MM.1S (cell line): Measurements from ENCODE around the gene ZNF550.

Experiments used
- DNase-seq: peaks from one replicate; pipeline ENCODE4 v3.0.0-alpha.2; 2015
- H2AFZ ChIP-seq: fragments of 300-600 bp; sonication (generic); 2 replicates; pipeline ENCODE4 v1.6.0; 2016; ENCODE audit warnings: antibody characterized with exemption, low read length
- H3F3A ChIP-seq: fragments of 300-600 bp; sonication (generic); 2 replicates; pipeline ENCODE4 v1.6.1; 2016; ENCODE audit warnings: mild to moderate bottlenecking, antibody characterized with exemption, low read length, moderate library complexity, mixed read lengths; ENCODE audit not compliant: insufficient read depth
- H3K27ac ChIP-seq: fragments of 300-600 bp; sonication (generic); 2 replicates; pipeline ENCODE4 v1.5.1; 2016; ENCODE audit warnings: mild to moderate bottlenecking, low read length
- H3K27me3 ChIP-seq: fragments of 300-600 bp; sonication (generic); replicated peaks from 2 replicates; pipeline ENCODE4 v1.6.0; 2016; ENCODE audit warnings: low read length; ENCODE audit not compliant: insufficient read depth
- H3K36me3 ChIP-seq: fragments of 300-600 bp; sonication (generic); replicated peaks from 2 replicates; pipeline ENCODE4 v1.6.1; 2016; ENCODE audit warnings: mild to moderate bottlenecking, low read length, mixed read lengths; ENCODE audit not compliant: insufficient read depth
- H3K4me1 ChIP-seq: fragments of 300-600 bp; sonication (generic); 2 replicates; pipeline ENCODE4 v1.6.1; 2016; ENCODE audit warnings: low read length, mixed read lengths
- H3K4me2 ChIP-seq: fragments of 300-600 bp; sonication (generic); 2 replicates; pipeline ENCODE4 v1.6.0; 2016; ENCODE audit warnings: low read depth, low read length
- H3K4me3 ChIP-seq: fragments of 300-600 bp; sonication (generic); 2 replicates; pipeline ENCODE4 v1.5.1; 2016; ENCODE audit warnings: low read length, mixed read lengths
- H3K79me2 ChIP-seq: fragments of 300-600 bp; sonication (generic); 2 replicates; pipeline ENCODE4 v1.6.1; 2016; ENCODE audit warnings: mixed run types, low read length, mixed read lengths
- H3K9ac ChIP-seq: fragments of 300-600 bp; sonication (generic); 2 replicates; pipeline ENCODE4 v1.6.1; 2016; ENCODE audit warnings: low read length, mixed read lengths
- H3K9me2 ChIP-seq: fragments of 300-600 bp; sonication (generic); replicated peaks from 2 replicates; pipeline ENCODE4 v1.6.1; 2016; ENCODE audit warnings: mild to moderate bottlenecking, low read length, mixed read lengths; ENCODE audit not compliant: insufficient read depth
- H3K9me3 ChIP-seq: fragments of 300-600 bp; sonication (generic); replicated peaks from 2 replicates; pipeline ENCODE4 v1.6.1; 2016; ENCODE audit warnings: mild to moderate bottlenecking, low read length, mixed read lengths; ENCODE audit not compliant: insufficient read depth
- H4K20me1 ChIP-seq: fragments of 300-600 bp; sonication (generic); 2 replicates; pipeline ENCODE4 v1.6.1; 2016; ENCODE audit warnings: mild to moderate bottlenecking, low read length, moderate library complexity, mixed read lengths; ENCODE audit not compliant: insufficient read depth
- CTCF ChIP-seq: fragments of 300-600 bp; sonication (generic); IDR thresholded peaks from 2 replicates; pipeline ENCODE4 v1.5.1; 2016; ENCODE audit warnings: antibody characterized with exemption, low read length, mixed read lengths
- EZH2 ChIP-seq: fragments of 300-600 bp; sonication (generic); optimal IDR thresholded peaks from 2 replicates; pipeline ENCODE3; 2017; ENCODE audit warnings: low read depth, mild to moderate bottlenecking, antibody characterized with exemption, low read length, mixed read lengths
- EZH2phosphoT487 ChIP-seq: fragments of 300-600 bp; sonication (generic); IDR thresholded peaks from 2 replicates; pipeline ENCODE4 v1.6.1; 2018; ENCODE audit warnings: antibody characterized with exemption, low read length

ZNF550 gene

GRCh38 chr19:57515255-57515654 lies 44.4 kb downstream of the ZNF550 start:
- Histone ChIP-seq H3K36me3 (no peaks in the 10 kb centered on the region), H3K4me1 (no peaks in the 10 kb centered on the region), H3K4me3 (no peak overlapping the region), H4K20me1 (no peaks in the 10 kb centered on the region), H3K9me3 (no peaks in the 10 kb centered on the region), H3K4me2 (no peak overlapping the region), H3K27me3 (no peaks in the 10 kb centered on the region), H3K79me2 (no peaks in the 10 kb centered on the region), H2AFZ (no peak overlapping the region), H3K9ac (no peak overlapping the region), H3F3A (no peaks in the 10 kb centered on the region), H3K9me2 (no peaks in the 10 kb centered on the region), H3K27ac (no peak overlapping the region)
- DNase-seq: no peak
- TF ChIP-seq EZH2phosphoT487: no peak
- TF ChIP-seq EZH2: no peak
- TF ChIP-seq CTCF: no peak

- Histone ChIP-seq H3K9me3 (no peaks in the 10 kb centered on the region), H3K4me1 (no peaks in the 10 kb centered on the region), H3K36me3 (no peaks in the 10 kb centered on the region), H3K79me2 (no peaks in the 10 kb centered on the region), H3K9ac (no peak overlapping the region), H3K4me3 (no peak overlapping the region), H3F3A (no peaks in the 10 kb centered on the region), H3K27ac (no peak overlapping the region), H2AFZ (no peak overlapping the region), H4K20me1 (no peaks in the 10 kb centered on the region), H3K4me2 (no peak overlapping the region), H3K9me2 (no peaks in the 10 kb centered on the region), H3K27me3 (no peaks in the 10 kb centered on the region)
- no peak for DNase-seq
- no peak for TF ChIP-seq CTCF
- no peak for TF ChIP-seq EZH2
- no peak for TF ChIP-seq EZH2phosphoT487
These were observed 46.8 kb downstream of the ZNF550 start for GRCh38 chr19:57512845-57513244.

- Histone ChIP-seq H3K9me3 (no peaks in the 10 kb centered on the region), H2AFZ (no peak overlapping the region), H3K4me2 (no peak overlapping the region), H3K79me2 (no peaks in the 10 kb centered on the region), H3K27me3 (no peaks in the 10 kb centered on the region), H3K9me2 (no peaks in the 10 kb centered on the region), H3K36me3 (peaks cover under 1% of the 10 kb centered on the region; the same call in 1 of the 2 replicates), H4K20me1 (no peaks in the 10 kb centered on the region), H3K4me1 (no peaks in the 10 kb centered on the region), H3K9ac (no peak overlapping the region), H3K4me3 (no peak overlapping the region), H3F3A (no peaks in the 10 kb centered on the region), H3K27ac (no peak overlapping the region)
- no peak for DNase-seq
- TF ChIP-seq CTCF: no peak
These were observed 48.2 kb downstream of the ZNF550 start for GRCh38 chr19:57511484-57511883.
